Peyer's patch (tissue), 4 donors: ENCODE results near the gene MRGPRG.

Experiments used
- POLR2A ChIP-seq, 2 donors: fragments of 450-650 bp; IDR thresholded peaks; one replicate each; pipeline ENCODE4 v1.5.1; 2017; ENCODE audit warnings: antibody characterized with exemption in 2 of 2, mild to moderate bottlenecking in 2 of 2, moderate library complexity in 2 of 2
- TF ChIP-seq, protein P1 (sequence below), 6 experiments: fragments of 450-650 bp in 4 of 6; fragments of 200-600 bp in 2 of 6; sonication (generic) in 1 of 6; IDR thresholded peaks; one replicate each; pipeline ENCODE4 v1.5.1; 2017 to 2019; ENCODE audit warnings: antibody characterized with exemption in 6 of 6, mild to moderate bottlenecking in 3 of 6, moderate library complexity in 1 of 6

DNA sequence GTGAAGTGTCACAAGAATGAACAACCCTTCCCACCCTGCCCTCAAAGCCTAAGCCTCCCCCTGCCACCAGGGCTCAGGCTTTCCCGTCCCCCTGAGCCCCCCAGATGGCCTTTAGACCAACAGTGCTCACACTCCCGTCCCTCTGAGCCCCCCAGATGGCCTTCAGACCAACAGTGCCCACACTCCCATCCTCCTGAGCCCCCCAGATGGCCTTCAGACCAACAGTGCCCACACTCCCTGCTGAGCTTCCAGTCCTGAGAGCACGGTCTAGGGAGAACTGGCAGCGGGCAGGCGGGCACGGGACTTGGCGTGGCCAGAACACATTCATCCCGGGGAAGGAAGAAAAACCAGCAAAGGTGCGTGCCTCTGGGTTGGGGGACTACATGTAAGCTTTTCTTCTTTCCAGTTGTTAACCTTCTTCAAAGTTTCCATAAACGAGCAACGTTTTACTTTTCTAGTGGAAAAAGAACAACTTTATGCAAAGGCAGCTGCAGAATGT, 2.5 kb downstream of the MRGPRG start:
- TF ChIP-seq POLR2A (IDR thresholded peaks at IDR 0.05): no peak
- TF ChIP-seq, protein P1, sequence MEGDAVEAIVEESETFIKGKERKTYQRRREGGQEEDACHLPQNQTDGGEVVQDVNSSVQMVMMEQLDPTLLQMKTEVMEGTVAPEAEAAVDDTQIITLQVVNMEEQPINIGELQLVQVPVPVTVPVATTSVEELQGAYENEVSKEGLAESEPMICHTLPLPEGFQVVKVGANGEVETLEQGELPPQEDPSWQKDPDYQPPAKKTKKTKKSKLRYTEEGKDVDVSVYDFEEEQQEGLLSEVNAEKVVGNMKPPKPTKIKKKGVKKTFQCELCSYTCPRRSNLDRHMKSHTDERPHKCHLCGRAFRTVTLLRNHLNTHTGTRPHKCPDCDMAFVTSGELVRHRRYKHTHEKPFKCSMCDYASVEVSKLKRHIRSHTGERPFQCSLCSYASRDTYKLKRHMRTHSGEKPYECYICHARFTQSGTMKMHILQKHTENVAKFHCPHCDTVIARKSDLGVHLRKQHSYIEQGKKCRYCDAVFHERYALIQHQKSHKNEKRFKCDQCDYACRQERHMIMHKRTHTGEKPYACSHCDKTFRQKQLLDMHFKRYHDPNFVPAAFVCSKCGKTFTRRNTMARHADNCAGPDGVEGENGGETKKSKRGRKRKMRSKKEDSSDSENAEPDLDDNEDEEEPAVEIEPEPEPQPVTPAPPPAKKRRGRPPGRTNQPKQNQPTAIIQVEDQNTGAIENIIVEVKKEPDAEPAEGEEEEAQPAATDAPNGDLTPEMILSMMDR (IDR thresholded peaks at IDR 0.05): no peak
